WTC11 (cell line): Measurements from ENCODE around the gene MAN1A2. TPM values are rescaled to one million over a fixed set of nuclear protein-coding genes. Genes with fewer than 3 reads are reported as not detected.

Experiments used
- ATAC-seq: fragments of 200-7000 bp; cut with Tn5 transposase; 2 replicates; pipeline ENCODE4 v1.10.0; 2021; ENCODE audit warnings: mild to moderate bottlenecking, moderate library complexity
- CTCF ChIA-PET: fragments of 300-600 bp; sonication (Branson Sonifier 250); formaldehyde crosslinking; loops from one replicate; lab custom pipeline; 2021; ENCODE audit warnings: antibody characterized with exemption; lab: Charles Lee
- POLR2A ChIA-PET: fragments of 350-600 bp; sonication (Branson Sonifier 250); formaldehyde crosslinking; loops from one replicate; lab custom pipeline; 2021; ENCODE audit warnings: antibody characterized with exemption; lab: Charles Lee
- DNase-seq: peaks from one replicate; pipeline ENCODE4 v3.0.0; 2021; ENCODE audit warnings: low spot score
- H3K27ac Mint-ChIP-seq: 2 replicates; pipeline ENCODE4 v1.8.0; 2021; ENCODE audit warnings: mixed read lengths
- H3K27me3 Mint-ChIP-seq: 2 replicates; pipeline ENCODE4 v1.8.0; 2021; ENCODE audit warnings: low read depth, mild to moderate bottlenecking, moderate library complexity, mixed read lengths
- H3K36me3 Mint-ChIP-seq: 2 replicates; pipeline ENCODE4 v1.8.0; 2021; ENCODE audit warnings: mixed read lengths
- H3K4me1 Mint-ChIP-seq: 2 replicates; pipeline ENCODE4 v1.8.0; 2022; ENCODE audit warnings: mixed read lengths
- H3K4me3 Mint-ChIP-seq: 2 replicates; pipeline ENCODE4 v1.8.0; 2021; ENCODE audit warnings: mild to moderate bottlenecking, moderate library complexity, mixed read lengths
- H3K9me3 Mint-ChIP-seq: 2 replicates; pipeline ENCODE4 v1.8.0; 2021; ENCODE audit warnings: mixed read lengths
- ELF4 ChIP-seq: sonication (generic); formaldehyde crosslinking; IDR thresholded peaks from 2 replicates; pipeline ENCODE4 v1.8.1; 2022; ENCODE audit warnings: low read depth, mild to moderate bottlenecking, moderate library complexity, missing genetic modification reagents
- EMX1 ChIP-seq: fragments of 250-450 bp; sonication (Bioruptor Pico); IDR thresholded peaks from 2 replicates; pipeline ENCODE4 v1.8.0; 2021; ENCODE audit warnings: mild to moderate bottlenecking
- FOXK1 ChIP-seq: sonication (generic); formaldehyde crosslinking; IDR thresholded peaks from 2 replicates; pipeline ENCODE4 v1.8.0; 2022; ENCODE audit warnings: mild to moderate bottlenecking, moderate library complexity, missing genetic modification reagents
- GTF2I ChIP-seq: fragments of 250-450 bp; sonication (Bioruptor Pico); conservative IDR thresholded peaks from 2 replicates; pipeline ENCODE4 v1.4.0; 2021; ENCODE audit warnings: mild to moderate bottlenecking
- IRF2 ChIP-seq: sonication (generic); formaldehyde crosslinking; IDR thresholded peaks from 2 replicates; pipeline ENCODE4 v1.8.0; 2022; ENCODE audit warnings: low read depth, missing genetic modification reagents, borderline replicate concordance
- JAZF1 ChIP-seq: fragments of 250-450 bp; sonication (Bioruptor Pico); IDR thresholded peaks from 2 replicates; pipeline ENCODE4 v1.9.0; 2021; ENCODE audit warnings: moderate library complexity, mild to moderate bottlenecking, inconsistent platforms
- KAT7 ChIP-seq: sonication (generic); formaldehyde crosslinking; IDR thresholded peaks from 2 replicates; pipeline ENCODE4 v1.8.1; 2023; ENCODE audit warnings: missing genetic modification reagents, mild to moderate bottlenecking, borderline replicate concordance
- NFATC4 ChIP-seq: fragments of 250-450 bp; sonication (Bioruptor Pico); IDR thresholded peaks from 2 replicates; pipeline ENCODE4 v1.9.0; 2021; ENCODE audit warnings: mild to moderate bottlenecking
- NFE2L1 ChIP-seq: sonication (generic); formaldehyde crosslinking; IDR thresholded peaks from 2 replicates; pipeline ENCODE4 v1.8.1; 2023; ENCODE audit warnings: missing genetic modification reagents
- OVOL2 ChIP-seq: fragments of 250-450 bp; sonication (Bioruptor Pico); IDR thresholded peaks from 2 replicates; pipeline ENCODE4 v1.9.0; 2021; ENCODE audit warnings: mild to moderate bottlenecking, borderline replicate concordance
- PRRX2 ChIP-seq: fragments of 250-450 bp; sonication (Bioruptor Pico); IDR thresholded peaks from 2 replicates; pipeline ENCODE4 v1.8.0; 2021; ENCODE audit warnings: mild to moderate bottlenecking
- SMAD3 ChIP-seq: sonication (generic); formaldehyde crosslinking; IDR thresholded peaks from 2 replicates; pipeline ENCODE4 v1.8.0; 2022; ENCODE audit warnings: missing genetic modification reagents, mild to moderate bottlenecking, borderline replicate concordance
- SOX15 ChIP-seq: fragments of 250-450 bp; sonication (Bioruptor Pico); IDR thresholded peaks from 2 replicates; pipeline ENCODE4 v1.9.0; 2021; ENCODE audit warnings: mild to moderate bottlenecking
- SP1 ChIP-seq: sonication (generic); formaldehyde crosslinking; conservative IDR thresholded peaks from 2 replicates; pipeline ENCODE4 v1.8.1; 2022; ENCODE audit warnings: missing genetic modification reagents
- ZNF121 ChIP-seq: sonication (generic); formaldehyde crosslinking; IDR thresholded peaks from 2 replicates; pipeline ENCODE4 v1.8.0; 2023; ENCODE audit warnings: missing genetic modification reagents
- ZNF232 ChIP-seq: sonication (generic); formaldehyde crosslinking; IDR thresholded peaks from 2 replicates; pipeline ENCODE4 v1.8.0; 2022; ENCODE audit warnings: mild to moderate bottlenecking, missing genetic modification reagents
- ZNF317 ChIP-seq: sonication (generic); formaldehyde crosslinking; IDR thresholded peaks from 2 replicates; pipeline ENCODE4 v1.8.1; 2023; ENCODE audit warnings: low read depth, mild to moderate bottlenecking, moderate library complexity, missing genetic modification reagents, borderline replicate concordance
- ZNF671 ChIP-seq: fragments of 250-450 bp; sonication (Bioruptor Pico); IDR thresholded peaks from 2 replicates; pipeline ENCODE4 v1.8.0; 2021; ENCODE audit warnings: mild to moderate bottlenecking
- total RNA-seq: library from RNA; stranded (reverse); gene quantifications from 3 replicates; pipeline ENCODE4 v1.2.3, GENCODE V29; 2021
- TF ChIP-seq, protein P1 (sequence below): sonication (generic); formaldehyde crosslinking; IDR thresholded peaks from 2 replicates; pipeline ENCODE4 v1.8.0; 2022; ENCODE audit warnings: missing genetic modification reagents
- TF ChIP-seq, protein P2 (sequence below): fragments of 250-450 bp; sonication (Bioruptor Pico); IDR thresholded peaks from 2 replicates; pipeline ENCODE4 v1.8.0; 2021; ENCODE audit warnings: mild to moderate bottlenecking
- TF ChIP-seq, protein P3 (sequence below): sonication (generic); formaldehyde crosslinking; IDR thresholded peaks from 2 replicates; pipeline ENCODE4 v1.8.1; 2023; ENCODE audit warnings: mild to moderate bottlenecking, missing genetic modification reagents
- TF ChIP-seq, protein P4 (sequence below): sonication (generic); formaldehyde crosslinking; IDR thresholded peaks from 2 replicates; pipeline ENCODE4 v1.8.0; 2022; ENCODE audit warnings: mild to moderate bottlenecking, missing genetic modification reagents

Gene MAN1A2
- total RNA-seq, 1 experiment from 2014 or later = 16.0 TPM

DNA sequence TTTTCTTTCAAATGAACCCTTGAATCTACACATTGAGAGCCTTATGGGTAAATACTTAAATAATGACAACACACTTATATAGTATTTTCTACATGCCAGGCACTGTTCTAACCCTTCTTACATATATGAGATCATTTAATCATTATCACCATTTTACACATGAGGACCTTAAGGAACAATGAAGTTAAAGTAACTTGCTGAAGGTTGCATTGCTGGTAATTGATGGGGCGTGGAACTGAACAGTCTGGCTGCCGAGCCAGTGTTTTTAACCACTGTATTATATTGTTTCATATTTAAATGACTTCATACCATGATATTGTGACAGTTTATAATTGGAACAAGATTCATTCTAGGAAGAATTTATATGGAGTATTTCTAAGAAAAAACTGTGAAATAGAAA, 126.7 kb downstream of the MAN1A2 start (continued):
- TF ChIP-seq, protein P1, sequence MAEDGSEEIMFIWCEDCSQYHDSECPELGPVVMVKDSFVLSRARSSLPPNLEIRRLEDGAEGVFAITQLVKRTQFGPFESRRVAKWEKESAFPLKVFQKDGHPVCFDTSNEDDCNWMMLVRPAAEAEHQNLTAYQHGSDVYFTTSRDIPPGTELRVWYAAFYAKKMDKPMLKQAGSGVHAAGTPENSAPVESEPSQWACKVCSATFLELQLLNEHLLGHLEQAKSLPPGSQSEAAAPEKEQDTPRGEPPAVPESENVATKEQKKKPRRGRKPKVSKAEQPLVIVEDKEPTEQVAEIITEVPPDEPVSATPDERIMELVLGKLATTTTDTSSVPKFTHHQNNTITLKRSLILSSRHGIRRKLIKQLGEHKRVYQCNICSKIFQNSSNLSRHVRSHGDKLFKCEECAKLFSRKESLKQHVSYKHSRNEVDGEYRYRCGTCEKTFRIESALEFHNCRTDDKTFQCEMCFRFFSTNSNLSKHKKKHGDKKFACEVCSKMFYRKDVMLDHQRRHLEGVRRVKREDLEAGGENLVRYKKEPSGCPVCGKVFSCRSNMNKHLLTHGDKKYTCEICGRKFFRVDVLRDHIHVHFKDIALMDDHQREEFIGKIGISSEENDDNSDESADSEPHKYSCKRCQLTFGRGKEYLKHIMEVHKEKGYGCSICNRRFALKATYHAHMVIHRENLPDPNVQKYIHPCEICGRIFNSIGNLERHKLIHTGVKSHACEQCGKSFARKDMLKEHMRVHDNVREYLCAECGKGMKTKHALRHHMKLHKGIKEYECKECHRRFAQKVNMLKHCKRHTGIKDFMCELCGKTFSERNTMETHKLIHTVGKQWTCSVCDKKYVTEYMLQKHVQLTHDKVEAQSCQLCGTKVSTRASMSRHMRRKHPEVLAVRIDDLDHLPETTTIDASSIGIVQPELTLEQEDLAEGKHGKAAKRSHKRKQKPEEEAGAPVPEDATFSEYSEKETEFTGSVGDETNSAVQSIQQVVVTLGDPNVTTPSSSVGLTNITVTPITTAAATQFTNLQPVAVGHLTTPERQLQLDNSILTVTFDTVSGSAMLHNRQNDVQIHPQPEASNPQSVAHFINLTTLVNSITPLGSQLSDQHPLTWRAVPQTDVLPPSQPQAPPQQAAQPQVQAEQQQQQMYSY (CRISPR knock-in tag) = no peak
- no peak for TF ChIP-seq ELF4
- TF ChIP-seq ZNF317 (CRISPR knock-in tag) = no peak
- TF ChIP-seq, protein P2, sequence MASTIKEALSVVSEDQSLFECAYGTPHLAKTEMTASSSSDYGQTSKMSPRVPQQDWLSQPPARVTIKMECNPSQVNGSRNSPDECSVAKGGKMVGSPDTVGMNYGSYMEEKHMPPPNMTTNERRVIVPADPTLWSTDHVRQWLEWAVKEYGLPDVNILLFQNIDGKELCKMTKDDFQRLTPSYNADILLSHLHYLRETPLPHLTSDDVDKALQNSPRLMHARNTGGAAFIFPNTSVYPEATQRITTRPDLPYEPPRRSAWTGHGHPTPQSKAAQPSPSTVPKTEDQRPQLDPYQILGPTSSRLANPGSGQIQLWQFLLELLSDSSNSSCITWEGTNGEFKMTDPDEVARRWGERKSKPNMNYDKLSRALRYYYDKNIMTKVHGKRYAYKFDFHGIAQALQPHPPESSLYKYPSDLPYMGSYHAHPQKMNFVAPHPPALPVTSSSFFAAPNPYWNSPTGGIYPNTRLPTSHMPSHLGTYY (CRISPR knock-in tag) = no peak
- no peak for TF ChIP-seq EMX1 (CRISPR knock-in tag)
- TF ChIP-seq NFATC4 (CRISPR knock-in tag) = no peak
- no peak for TF ChIP-seq ZNF671
- TF ChIP-seq PRRX2 = no peak
- TF ChIP-seq SOX15 (CRISPR knock-in tag) = no peak

DNA sequence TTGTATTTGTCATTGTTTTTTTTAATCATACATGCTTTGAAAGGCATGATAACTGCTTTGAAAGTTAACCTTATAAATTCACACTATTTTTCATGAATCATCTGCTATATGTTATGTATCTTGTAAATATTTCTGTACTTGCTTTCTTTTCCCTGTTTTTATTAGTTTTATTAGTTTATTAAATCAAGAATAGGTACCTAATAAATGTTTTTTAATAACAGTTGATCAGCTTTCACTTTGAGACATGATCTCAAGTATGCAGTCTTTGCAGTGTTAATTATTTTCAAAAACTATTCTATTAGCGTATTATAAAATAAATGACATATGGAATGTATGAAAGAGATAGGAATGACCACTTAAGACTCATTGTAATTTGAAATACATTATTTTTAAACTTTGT, 127.8 kb downstream of the MAN1A2 start:
- ChIA-PET CTCF (no interaction called here), POLR2A (no interaction called here)
- Mint-ChIP-seq H3K36me3 (no peaks in the 10 kb centered on the region), H3K27me3 (no peaks in the 10 kb centered on the region), H3K4me1 (no peaks in the 10 kb centered on the region), H3K4me3 (no peak overlapping the region), H3K27ac (no peak overlapping the region), H3K9me3 (no peaks in the 10 kb centered on the region)
- TF ChIP-seq IRF2 (CRISPR knock-in tag) = no peak
- TF ChIP-seq KAT7 (CRISPR knock-in tag) = no peak
- TF ChIP-seq SP1 (CRISPR knock-in tag) = no peak
- no peak for TF ChIP-seq SOX15 (CRISPR knock-in tag)
- TF ChIP-seq, protein P3, sequence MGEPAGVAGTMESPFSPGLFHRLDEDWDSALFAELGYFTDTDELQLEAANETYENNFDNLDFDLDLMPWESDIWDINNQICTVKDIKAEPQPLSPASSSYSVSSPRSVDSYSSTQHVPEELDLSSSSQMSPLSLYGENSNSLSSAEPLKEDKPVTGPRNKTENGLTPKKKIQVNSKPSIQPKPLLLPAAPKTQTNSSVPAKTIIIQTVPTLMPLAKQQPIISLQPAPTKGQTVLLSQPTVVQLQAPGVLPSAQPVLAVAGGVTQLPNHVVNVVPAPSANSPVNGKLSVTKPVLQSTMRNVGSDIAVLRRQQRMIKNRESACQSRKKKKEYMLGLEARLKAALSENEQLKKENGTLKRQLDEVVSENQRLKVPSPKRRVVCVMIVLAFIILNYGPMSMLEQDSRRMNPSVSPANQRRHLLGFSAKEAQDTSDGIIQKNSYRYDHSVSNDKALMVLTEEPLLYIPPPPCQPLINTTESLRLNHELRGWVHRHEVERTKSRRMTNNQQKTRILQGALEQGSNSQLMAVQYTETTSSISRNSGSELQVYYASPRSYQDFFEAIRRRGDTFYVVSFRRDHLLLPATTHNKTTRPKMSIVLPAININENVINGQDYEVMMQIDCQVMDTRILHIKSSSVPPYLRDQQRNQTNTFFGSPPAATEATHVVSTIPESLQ (CRISPR knock-in tag) = no peak
- TF ChIP-seq JAZF1 = no peak
- no peak for TF ChIP-seq NFE2L1 (CRISPR knock-in tag)
- TF ChIP-seq GTF2I = no peak
- no peak for TF ChIP-seq FOXK1 (CRISPR knock-in tag)
- no peak for TF ChIP-seq ZNF232 (CRISPR knock-in tag)
- TF ChIP-seq, protein P4, sequence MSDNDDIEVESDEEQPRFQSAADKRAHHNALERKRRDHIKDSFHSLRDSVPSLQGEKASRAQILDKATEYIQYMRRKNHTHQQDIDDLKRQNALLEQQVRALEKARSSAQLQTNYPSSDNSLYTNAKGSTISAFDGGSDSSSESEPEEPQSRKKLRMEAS (CRISPR knock-in tag) = no peak
- no peak for TF ChIP-seq ZNF121 (CRISPR knock-in tag)
- no peak for TF ChIP-seq SMAD3 (CRISPR knock-in tag)
- TF ChIP-seq OVOL2 (CRISPR knock-in tag) = no peak
- DNase-seq (no peak), ATAC-seq (no peak)
